ENCODE measurements around the gene FOXF1.

Gene FOXF1

DNA sequence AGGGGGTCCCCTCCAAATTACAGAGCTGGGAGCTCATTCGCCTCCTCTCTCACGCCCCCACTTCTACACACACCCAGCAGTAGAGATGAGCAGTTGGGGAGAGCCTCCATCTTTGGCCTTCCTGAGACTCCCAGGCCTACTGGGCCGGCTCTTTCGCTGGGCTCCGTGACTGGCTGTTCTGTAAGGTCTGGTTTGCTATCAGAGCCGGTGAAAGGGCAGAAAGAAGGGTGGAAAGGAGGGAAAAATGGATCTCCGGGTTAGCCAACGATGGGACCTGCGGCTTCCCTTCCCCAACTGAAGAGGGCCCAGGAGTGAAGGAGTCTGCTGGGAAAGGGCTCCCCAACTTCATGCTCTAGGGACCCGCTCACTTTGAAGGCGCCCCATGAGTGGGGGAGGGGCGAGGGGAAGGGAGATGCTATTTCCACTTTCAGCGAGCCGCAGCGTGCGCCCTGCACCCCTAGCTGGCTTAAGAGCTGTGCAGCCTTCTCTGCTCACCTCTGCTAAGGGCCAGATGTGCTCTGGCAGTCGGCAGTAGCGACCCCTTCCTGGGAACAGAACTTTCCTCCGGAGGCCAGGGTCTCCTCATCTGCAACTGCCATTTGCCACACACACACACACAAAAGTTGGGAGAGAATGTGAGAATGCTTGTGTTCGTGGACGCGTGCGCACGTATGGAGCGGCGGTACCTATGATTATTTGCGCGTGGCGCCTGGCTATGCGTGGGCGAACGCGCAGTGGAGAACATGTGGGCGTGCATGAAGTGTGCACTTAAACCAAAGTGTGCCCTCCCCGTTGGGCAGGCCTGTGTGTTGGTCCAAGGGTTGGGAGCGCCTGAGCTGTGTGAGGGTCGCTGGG lies 2.9 kb upstream of the FOXF1 start:
- TF ChIP-seq POLR2A (IDR thresholded peaks at IDR 0.05; ENCODE audit: low read depth, low read length) (no peak), TAF1 (IDR thresholded peaks at IDR 0.05; ENCODE audit: borderline replicate concordance, low read depth, low read length) (no peak), POLR2AphosphoS5 (IDR thresholded peaks at IDR 0.05; ENCODE audit: low read depth, low read length) (no peak)
- DNase-seq (ENCODE audit: insufficient read length), result no peak
- no peak for FAIRE-seq

DNA sequence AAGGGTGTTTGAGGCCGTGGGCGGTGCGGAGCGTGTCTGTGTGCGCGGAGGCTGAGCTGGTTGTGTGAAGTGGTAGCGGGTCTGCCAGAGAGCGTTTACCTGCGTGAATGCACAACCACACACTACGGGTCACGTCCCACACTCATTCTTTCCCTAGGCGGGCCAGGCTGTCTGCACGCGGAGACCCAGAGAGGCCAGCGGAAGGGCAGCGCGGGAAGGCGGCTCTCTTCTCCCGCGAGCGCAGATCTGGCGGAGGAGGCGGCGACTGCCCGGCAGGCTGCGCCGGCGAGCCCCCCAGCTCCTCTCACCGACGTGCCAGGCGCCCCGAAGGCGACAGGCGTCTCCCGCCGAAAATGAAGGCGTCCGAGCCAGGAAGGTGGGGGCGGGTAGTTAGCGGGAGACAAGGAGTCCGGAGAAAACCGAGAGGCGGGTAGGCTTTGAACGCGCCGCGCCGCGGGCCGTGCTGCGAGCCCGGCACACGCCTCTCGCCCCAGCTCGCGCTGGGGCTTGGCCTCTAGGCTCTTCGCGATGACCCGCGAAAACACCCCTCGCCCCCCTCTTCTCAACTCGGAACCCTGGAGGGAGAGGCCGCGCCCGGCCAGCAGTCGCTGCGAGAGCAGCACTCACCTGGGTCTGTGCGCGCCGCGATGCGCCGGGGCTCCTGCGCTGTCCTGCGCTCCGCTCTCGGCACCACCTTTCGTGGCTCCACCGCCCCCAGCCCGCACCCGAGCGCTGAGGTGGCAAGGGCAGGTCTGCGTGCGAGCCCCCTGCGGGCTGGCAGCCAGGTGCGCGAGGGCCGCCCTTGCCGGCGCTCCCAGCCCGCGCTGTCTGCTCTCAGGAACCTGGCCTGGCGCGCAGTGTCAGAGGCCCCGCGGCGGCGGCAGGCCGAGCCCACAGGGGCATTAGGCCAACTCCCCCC lies 2.0 kb upstream of the FOXF1 start:
- TF ChIP-seq POLR2AphosphoS5 (IDR thresholded peaks at IDR 0.05; ENCODE audit: low read depth, low read length), result no peak
- TF ChIP-seq TAF1 (IDR thresholded peaks at IDR 0.05; ENCODE audit: borderline replicate concordance, low read depth, low read length), result no peak
- no peak for TF ChIP-seq POLR2A (IDR thresholded peaks at IDR 0.05; ENCODE audit: low read depth, low read length)
- no peak for FAIRE-seq
- no peak for DNase-seq (ENCODE audit: insufficient read length)

DNA sequence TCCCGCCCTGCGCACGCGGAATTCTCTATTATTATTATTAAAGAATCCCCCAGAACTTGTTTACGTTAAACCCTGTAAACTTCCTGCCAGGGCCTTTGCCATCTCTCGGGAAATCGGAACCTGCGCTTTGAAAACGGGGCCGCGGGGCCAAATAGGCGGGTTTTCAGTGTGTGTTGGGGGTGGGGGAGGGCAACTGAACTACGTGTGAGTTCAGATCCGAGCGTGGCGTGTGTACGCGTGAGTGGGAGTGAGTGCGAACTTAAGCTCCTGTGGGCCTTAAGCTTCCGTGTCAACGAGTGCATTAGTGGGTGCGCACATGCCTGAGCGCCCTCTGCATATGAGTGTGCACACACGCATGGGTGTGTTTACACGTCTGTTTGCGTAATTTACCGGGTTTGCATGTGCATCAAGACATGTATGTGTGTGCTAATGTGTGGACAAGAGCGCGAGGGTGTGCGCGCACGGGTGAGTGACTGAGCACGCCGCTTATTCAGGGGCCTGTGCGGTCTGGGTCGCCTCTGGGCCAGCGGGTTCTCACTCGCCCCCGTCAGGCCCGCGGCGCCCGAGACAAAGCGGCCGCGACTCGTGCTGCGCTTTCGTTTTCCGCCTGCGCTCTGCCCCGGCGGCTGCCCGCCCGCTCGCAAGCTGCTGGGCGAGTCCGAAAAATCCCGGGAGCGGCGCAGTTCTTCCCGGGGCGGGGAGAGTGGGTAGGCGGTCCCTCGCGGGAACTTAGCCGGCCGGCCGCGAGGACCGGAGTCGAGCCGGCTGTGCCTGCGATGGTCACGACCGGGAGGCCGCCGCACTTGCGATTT lies 1.2 kb upstream of the FOXF1 start:
- TF ChIP-seq POLR2A (IDR thresholded peaks at IDR 0.05; ENCODE audit: low read depth, low read length) (no peak), POLR2AphosphoS5 (IDR thresholded peaks at IDR 0.05; ENCODE audit: low read depth, low read length) (no peak), TAF1 (IDR thresholded peaks at IDR 0.05; ENCODE audit: borderline replicate concordance, low read depth, low read length) (no peak)
- FAIRE-seq (no peak), DNase-seq (ENCODE audit: insufficient read length) (no peak)

DNA sequence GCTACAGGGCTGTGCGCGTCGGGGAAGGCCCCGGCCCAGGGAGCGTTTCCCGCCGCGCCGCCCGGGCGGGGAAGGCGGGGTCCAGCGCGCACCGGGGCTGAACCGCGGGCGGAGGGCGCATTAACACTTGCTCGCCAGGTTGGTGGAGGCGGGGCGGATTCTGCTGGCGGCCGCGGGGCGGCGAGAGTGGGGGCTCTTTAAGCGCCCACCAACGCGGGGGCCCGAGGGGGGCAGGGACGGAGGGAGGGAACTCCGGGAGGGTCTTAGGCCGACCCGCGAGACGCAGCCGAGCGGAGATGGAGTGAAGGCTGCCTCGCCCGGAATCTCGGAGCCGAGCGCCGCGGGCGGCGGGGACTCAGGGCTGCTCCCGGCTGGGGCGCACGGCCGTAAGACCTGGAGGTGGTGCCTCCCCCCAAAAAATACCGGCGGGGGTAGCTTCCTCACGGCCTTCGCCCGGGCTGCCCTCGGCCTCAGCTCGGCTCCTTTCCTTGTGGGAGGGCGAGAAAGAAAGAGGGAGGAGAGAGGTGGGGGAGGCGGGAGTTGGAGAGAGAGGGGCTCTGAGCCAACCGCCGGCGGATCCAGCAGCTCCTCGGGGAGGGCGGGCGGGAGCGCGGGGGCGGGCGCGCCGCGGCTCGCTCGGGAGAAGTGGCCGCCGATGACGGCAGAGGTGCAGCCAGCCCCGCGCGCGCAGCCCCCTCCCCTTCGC lies 415 bp upstream of the FOXF1 start:
- no peak for FAIRE-seq
- DNase-seq (ENCODE audit: insufficient read length), result no peak
- TF ChIP-seq POLR2AphosphoS5 (IDR thresholded peaks at IDR 0.05; ENCODE audit: low read depth, low read length), result no peak
- no peak for TF ChIP-seq POLR2A (IDR thresholded peaks at IDR 0.05; ENCODE audit: low read depth, low read length)
- no peak for TF ChIP-seq TAF1 (IDR thresholded peaks at IDR 0.05; ENCODE audit: borderline replicate concordance, low read depth, low read length)

DNA sequence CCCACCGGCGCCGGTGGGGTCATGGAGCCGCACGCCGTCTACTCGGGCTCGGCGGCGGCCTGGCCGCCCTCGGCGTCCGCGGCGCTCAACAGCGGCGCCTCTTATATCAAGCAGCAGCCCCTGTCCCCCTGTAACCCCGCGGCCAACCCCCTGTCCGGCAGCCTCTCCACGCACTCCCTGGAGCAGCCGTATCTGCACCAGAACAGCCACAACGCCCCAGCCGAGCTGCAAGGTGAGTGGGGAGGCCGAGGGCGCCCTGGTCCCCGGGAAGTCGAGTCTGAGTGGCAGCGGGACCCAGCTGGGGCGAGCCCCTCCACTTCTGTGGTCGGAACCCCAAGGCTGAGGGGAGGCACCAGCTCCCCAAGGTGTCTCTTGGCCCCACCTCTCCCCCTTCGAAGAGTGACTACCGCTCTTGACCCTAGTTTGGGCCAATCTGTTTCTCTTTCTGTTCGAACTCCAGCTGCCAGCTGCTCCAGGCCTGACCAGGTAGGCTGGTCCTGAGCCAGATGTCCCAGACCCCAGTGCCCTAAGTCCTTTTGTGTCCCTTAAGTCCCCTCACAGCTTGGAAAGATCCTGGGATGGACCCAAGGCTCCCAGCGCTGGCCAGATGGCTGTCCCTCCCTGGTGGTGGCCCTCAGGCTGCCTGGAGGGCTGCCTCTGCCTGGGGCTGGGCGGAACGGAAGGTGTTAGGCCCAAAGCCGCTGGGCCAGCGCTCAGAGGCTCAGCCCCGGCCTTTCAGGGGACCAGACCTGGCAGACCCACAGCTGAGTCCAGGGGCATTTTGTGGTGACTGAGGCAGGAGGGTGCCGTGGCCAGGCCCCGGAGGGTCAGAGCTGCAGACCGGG lies 1.2 kb downstream of the FOXF1 start:
- FAIRE-seq, result no peak
- DNase-seq (ENCODE audit: insufficient read length), result no peak
- TF ChIP-seq POLR2A (IDR thresholded peaks at IDR 0.05; ENCODE audit: low read depth, low read length), result no peak
- no peak for TF ChIP-seq POLR2AphosphoS5 (IDR thresholded peaks at IDR 0.05; ENCODE audit: low read depth, low read length)
- no peak for TF ChIP-seq TAF1 (IDR thresholded peaks at IDR 0.05; ENCODE audit: borderline replicate concordance, low read depth, low read length)

DNA sequence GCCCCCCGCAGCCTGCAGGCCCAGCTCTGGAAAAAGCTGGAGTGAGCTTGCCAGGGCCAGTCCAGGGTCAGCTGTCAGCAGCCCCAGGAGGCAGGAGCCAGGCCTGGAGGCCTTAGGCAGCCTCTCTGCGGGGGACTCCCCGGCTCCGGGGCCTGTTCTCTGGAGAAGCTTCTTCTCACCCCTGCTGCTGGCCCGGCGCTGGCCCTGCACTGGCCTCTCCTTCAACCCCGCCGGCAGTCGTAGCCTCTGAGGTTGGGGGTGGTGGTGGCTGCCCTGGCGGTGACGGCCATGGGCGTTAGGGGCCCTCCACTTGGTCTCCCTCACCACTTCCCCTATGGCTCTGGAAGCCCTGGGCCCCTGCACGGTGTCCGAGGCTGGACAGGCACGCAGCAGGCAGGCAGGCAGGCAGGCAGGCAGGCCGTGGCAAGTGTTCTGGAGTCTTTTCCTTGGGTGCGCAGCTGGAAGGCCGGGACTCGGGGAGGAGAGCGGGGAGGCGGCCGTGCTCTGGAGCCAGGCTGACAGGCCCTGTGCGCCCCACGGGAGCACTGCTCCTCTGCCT lies 2.1 kb downstream of the FOXF1 start:
- TF ChIP-seq TAF1 (IDR thresholded peaks at IDR 0.05; ENCODE audit: borderline replicate concordance, low read depth, low read length), result no peak
- TF ChIP-seq POLR2AphosphoS5 (IDR thresholded peaks at IDR 0.05; ENCODE audit: low read depth, low read length), result no peak
- no peak for TF ChIP-seq POLR2A (IDR thresholded peaks at IDR 0.05; ENCODE audit: low read depth, low read length)
- FAIRE-seq (no peak), DNase-seq (ENCODE audit: insufficient read length) (no peak)

DNA sequence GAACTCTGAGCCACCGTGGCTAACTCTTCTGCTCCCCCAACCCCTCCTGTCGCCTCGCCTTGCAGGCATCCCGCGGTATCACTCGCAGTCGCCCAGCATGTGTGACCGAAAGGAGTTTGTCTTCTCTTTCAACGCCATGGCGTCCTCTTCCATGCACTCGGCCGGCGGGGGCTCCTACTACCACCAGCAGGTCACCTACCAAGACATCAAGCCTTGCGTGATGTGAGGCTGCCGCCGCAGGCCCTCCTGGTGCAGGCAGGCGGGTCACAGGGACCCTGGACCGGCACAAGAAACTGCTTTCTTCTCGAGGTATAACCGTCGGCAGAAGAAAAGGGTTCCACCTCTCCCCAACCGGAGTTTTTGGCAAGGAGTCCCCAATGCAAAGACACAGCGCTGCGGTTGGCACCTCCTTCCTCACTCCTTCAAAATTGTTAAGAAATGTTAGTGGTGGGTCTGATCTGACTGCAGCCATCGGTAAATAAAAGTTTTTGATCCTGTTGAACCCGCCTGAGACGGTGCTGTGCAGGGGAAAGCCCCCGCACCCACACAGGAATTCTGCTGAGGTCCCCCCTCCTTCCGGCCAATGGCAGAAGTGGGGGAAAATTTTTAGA lies 2.6 kb downstream of the FOXF1 start:
- DNase-seq (ENCODE audit: insufficient read length) (no peak), FAIRE-seq (no peak)
- TF ChIP-seq POLR2A (IDR thresholded peaks at IDR 0.05; ENCODE audit: low read depth, low read length) (no peak), TAF1 (IDR thresholded peaks at IDR 0.05; ENCODE audit: borderline replicate concordance, low read depth, low read length) (no peak), POLR2AphosphoS5 (IDR thresholded peaks at IDR 0.05; ENCODE audit: low read depth, low read length) (no peak)

DNA sequence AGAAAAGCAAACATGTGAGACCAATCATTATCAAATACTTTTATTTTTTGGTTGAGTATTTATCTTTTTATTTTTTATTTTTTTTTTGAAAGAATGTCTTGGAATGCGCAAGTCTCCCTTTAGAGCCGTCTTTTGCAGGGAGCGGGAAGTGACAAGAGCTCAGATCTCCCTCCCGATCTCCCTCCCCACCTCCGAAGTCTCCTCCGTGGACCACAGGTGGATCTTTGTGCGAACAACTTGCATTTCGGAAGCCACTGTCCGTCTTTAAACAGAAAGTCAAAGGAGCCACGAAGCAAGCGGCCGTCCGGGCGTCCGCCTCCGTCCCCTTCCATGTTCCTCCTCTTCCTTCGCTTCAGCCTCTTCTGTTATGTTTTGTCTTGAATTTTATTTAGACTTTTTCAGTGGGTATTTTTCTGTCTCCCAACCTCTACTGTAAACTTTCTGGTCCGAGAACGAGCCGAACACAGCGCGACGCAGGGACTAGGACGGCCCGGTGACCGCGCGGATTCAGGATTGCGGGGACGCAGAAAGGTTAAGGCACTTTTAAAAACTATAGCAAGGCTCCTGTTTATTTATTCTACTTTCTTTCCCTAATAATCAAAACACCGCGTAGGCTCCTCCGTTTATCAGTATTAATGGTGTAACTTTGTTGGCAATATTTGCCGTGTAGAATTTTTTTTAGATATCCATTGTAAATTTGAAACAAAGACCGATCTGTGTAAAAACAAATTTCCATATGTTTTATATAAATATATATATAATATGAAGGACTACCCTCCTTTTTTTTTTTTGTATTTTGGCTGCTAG lies 3.3 kb downstream of the FOXF1 start:
- TF ChIP-seq POLR2AphosphoS5 (IDR thresholded peaks at IDR 0.05; ENCODE audit: low read depth, low read length) (no peak), TAF1 (IDR thresholded peaks at IDR 0.05; ENCODE audit: borderline replicate concordance, low read depth, low read length) (no peak), POLR2A (IDR thresholded peaks at IDR 0.05; ENCODE audit: low read depth, low read length) (no peak)
- DNase-seq (ENCODE audit: insufficient read length) (no peak), FAIRE-seq (no peak)

All from GM12892 (cell line).